Thymus (tissue), 11 donors: Measurements from ENCODE around the gene ATP10D. TPM values are rescaled to one million over a fixed set of nuclear protein-coding genes. Genes with fewer than 3 reads are reported as not detected.
"Not testable (repeated sequence)": the region's sequence is repeated elsewhere in the genome, so short reads cannot be mapped to it uniquely, and the experiment has no call there.

ENCODE experiments used
- DNase-seq, 9 donors: peaks; one replicate each; pipeline ENCODE4 v3.0.0-alpha.2; 2013; ENCODE audit warnings: low spot score in 9 of 9, low read depth in 6 of 9, missing footprints in 1 of 9
- H3K27ac ChIP-seq, 2 donors: one replicate each; pipeline ENCODE4 v1.5.1; 2013; ENCODE audit warnings: control low read depth in 1 of 2, low read depth in 1 of 2, low read length in 1 of 2, mild to moderate bottlenecking in 1 of 2, moderate library complexity in 1 of 2
- H3K27me3 ChIP-seq, 2 donors: one replicate each; pipeline ENCODE4 v1.5.1; 2013; ENCODE audit warnings: low read length in 1 of 2; ENCODE audit not compliant: control insufficient read depth in 2 of 2, insufficient read depth in 1 of 2
- H3K36me3 ChIP-seq, 2 donors: one replicate each; pipeline ENCODE4 v1.5.1; 2013; ENCODE audit warnings: low read length in 1 of 2, mild to moderate bottlenecking in 1 of 2, moderate library complexity in 1 of 2; ENCODE audit not compliant: control insufficient read depth in 2 of 2, insufficient read depth in 2 of 2
- H3K4me1 ChIP-seq, 2 donors: one replicate each; pipeline ENCODE4 v1.5.1; 2013; ENCODE audit warnings: low read length in 2 of 2; ENCODE audit not compliant: control insufficient read depth in 2 of 2, insufficient read depth in 2 of 2
- H3K4me3 ChIP-seq, 2 donors: one replicate each; pipeline ENCODE4 v1.5.1; 2013; ENCODE audit warnings: low read length in 2 of 2, control low read depth in 1 of 2, mild to moderate bottlenecking in 1 of 2
- H3K9me3 ChIP-seq, 2 donors: one replicate each; pipeline ENCODE4 v1.5.1; 2013; ENCODE audit warnings: low read length in 1 of 2, mild to moderate bottlenecking in 1 of 2; ENCODE audit not compliant: control insufficient read depth in 2 of 2, insufficient read depth in 1 of 2
- WGBS: extraction: QIAGEN DNeasy Blood & Tissue Kit; methylation state at CpG from one replicate; pipeline ENCODE4 v1.1.7; 2013; 5-methylcytosine and 5-hydroxymethylcytosine counted together
- polyA plus RNA-seq: library from polyadenylated mRNA; stranded (reverse); fragments of 200-250 nt; gene quantifications from one replicate; pipeline ENCODE4 v1.2.3, GENCODE V29; 2013
- total RNA-seq: library from RNA; stranded (reverse); fragments of 120-200 nt; gene quantifications from one replicate; pipeline ENCODE4 v1.2.4, GENCODE V29; 2013
- donor health status: healthy.

ATP10D gene
- total and polyA plus RNA-seq, 2 donors = 7.2 to 8.4 TPM

DNA sequence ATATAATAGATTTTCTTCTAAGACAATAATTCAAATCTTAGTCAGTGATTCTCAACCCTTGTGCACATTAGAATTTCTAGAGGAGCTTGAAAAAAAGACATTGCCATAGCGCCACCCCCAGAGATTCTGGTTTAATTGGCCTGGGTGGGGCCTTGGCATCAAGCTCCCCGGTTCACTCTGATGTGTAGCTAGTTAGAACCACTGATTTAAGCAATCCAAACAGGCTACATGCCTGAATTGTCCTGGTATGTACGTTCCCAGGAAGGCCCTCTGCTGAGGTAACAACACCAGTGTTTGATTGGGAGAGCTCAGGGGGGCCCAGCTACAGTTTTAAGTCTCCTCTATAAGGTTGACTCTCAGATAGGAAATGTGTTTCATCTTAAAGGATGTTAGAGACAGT is 1.3 kb upstream of the ATP10D start:
- Histone ChIP-seq H3K27ac (no peak overlapping the region), H3K27me3 (no peaks in the 10 kb centered on the region), H3K4me3 (no peak overlapping the region), H3K4me1 (peaks cover 0 to 3% of the 10 kb centered on the region in 2 donors), H3K36me3 (no peaks in the 10 kb centered on the region), H3K9me3 (no peaks in the 10 kb centered on the region)
- no peak for DNase-seq
- WGBS = 94% methylated on average over 3 of the region's 3 CpGs

DNA sequence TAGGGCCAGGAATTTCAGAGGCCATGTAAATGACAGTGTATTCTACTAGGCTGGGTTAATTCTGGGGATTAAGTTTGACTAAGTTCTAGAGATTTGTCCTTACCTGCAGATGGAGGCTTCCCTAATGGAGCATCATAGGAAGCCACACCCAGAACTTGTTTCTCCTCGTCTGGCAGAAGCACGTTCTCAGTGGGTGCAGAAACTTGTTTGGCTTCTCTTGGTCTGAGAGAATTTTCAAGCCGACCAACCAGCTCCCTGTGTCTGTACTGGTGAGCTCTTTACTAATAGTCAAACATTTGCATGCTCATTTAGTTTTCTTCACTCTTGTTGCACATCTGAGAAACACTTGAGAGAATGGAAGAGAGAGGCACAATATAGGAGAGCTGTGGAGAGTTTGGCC is 907 bp upstream of the ATP10D start:
- Histone ChIP-seq H3K27me3 (no peaks in the 10 kb centered on the region), H3K36me3 (no peaks in the 10 kb centered on the region), H3K9me3 (no peaks in the 10 kb centered on the region), H3K4me1 (peaks cover 0 to 3% of the 10 kb centered on the region in 2 donors), H3K4me3 (no peak overlapping the region), H3K27ac (no peak overlapping the region)
- WGBS = 90% methylated on average over 3 of the region's 3 CpGs
- DNase-seq = peak in 1 of 9 donors; percentile 4

DNA sequence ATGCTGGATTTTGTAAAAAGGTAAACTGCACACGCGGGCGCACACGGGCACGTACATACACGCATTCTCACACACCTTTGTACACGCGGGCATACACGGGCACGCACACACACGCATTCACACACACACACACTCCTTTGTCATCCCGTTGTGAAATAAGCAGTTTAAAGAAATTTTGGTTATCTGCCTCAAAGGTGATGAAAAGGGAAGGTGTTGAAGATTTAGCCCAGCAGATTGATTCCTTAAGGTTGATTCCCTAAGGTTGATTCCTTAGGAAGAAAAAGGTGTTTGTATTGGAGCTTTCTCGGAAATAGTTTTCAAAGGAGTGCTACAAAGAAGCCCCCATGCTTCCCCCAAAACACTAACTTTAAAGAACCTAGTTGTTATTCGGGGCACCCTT is 693 bp downstream of the ATP10D start:
- Histone ChIP-seq H3K36me3 (no peaks in the 10 kb centered on the region), H3K9me3 (no peaks in the 10 kb centered on the region), H3K27me3 (no peaks in the 10 kb centered on the region), H3K4me1 (peaks cover 0 to 3% of the 10 kb centered on the region in 2 donors), H3K4me3 (peak overlapping the region; percentile 69 to 70), H3K27ac (peak overlapping the region in 1 of 2 donors; percentile 86)
- 3% methylated on average over 14 of the region's 14 CpGs for WGBS
- peak in 1 of 9 donors; percentile 8 for DNase-seq

DNA sequence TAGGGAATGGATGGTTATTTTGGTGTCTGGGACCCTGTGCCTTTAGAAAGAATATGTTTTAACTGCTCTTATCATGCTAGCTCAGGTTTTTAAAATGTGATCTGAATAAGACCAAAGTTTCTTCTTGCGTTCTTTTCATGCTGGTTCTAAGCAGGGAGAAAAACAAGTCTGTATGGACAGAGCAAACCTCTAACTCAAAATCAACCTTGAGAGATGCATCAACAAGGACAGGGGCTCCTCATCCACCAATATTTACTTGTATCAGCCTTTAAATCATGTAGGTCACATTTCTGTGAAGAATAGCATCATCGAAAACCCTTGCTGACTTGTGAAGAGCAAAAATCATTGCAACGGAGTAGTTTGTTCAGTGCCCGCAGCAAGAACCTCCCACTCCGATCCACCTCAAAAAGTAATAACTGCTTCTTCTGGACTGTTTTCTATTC is 1.2 kb downstream of the ATP10D start:
- H3K27me3 ChIP-seq = no peaks in the 10 kb centered on the region
- H3K9me3 ChIP-seq = no peaks in the 10 kb centered on the region
- H3K4me1 ChIP-seq = peaks cover 0 to 3% of the 10 kb centered on the region in 2 donors
- H3K36me3 ChIP-seq = no peaks in the 10 kb centered on the region
- peak overlapping the region in 1 of 2 donors; percentile 70 for H3K4me3 ChIP-seq
- DNase-seq = no peak
- no peak overlapping the region for H3K27ac ChIP-seq
- WGBS = 91% methylated on average over 5 of the region's 5 CpGs

DNA sequence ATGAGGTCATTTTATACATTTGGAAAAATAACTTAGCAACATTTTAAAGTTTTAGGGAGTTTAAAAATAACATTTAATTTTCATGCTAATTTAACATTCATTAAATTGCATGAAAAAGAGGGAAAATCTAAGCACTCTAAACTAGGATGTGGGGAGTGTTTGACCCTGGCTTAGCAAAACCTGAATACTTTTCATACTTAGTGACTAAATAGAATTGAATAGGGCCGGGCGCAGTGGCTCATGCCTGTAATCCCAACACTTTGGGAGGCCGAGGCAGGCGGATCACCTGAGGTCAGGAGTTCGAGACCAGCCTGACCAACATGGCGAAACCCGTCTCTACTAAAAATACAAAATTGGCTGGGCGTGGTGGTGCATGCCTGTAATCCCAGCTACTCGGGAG is 1.7 kb downstream of the ATP10D start:
- not testable (repeated sequence) for H3K36me3 ChIP-seq, DNase-seq, H3K9me3 ChIP-seq, H3K27me3 ChIP-seq, H3K4me1 ChIP-seq, H3K4me3 ChIP-seq, H3K27ac ChIP-seq
- WGBS = 99% methylated on average over 9 of the region's 9 CpGs

DNA sequence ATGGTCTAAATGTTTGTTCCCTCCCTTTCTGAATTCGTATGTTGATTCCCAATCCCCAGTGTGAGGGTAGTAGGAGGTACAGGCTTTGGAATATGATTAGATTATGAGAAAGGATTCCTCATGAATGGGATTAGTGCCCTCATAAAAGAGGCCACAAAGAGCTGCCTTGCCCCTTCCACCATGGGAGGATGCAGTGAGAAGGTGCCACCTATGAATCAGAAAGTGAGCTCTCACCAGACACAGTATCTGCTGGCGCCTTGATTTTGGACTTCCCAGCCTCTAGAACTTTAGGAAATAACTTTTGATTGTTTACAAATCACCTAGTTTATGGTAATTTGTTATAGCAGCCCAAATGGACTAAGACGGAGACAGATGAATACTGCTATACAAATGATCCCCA is 3.6 kb downstream of the ATP10D start:
- 65% methylated on average over 3 of the region's 3 CpGs for WGBS
- no peak overlapping the region for H3K27ac ChIP-seq
- no peaks in the 10 kb centered on the region for H3K36me3 ChIP-seq
- peaks cover 0 to 3% of the 10 kb centered on the region in 2 donors for H3K4me1 ChIP-seq
- no peak for DNase-seq
- H3K27me3 ChIP-seq = no peaks in the 10 kb centered on the region
- H3K4me3 ChIP-seq = no peak overlapping the region
- H3K9me3 ChIP-seq = no peaks in the 10 kb centered on the region

DNA sequence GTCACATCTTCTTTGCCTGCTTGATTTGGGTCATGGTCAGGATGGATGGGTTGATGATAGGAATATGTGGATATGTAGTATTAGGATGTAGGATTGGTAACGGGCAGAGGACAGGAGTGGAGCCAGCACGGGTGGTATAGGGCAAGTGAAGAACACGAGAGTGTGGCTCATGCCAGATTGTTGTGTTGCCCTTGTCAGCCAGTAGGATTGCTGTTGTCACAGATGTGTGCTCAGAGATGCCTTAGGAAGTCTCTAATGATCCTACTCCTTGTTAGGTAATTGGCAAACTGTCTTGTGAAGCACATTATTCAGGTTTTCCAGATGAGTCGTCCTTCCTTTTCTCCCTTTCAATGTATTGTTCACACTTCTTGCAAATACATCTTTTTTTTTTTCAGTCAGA is 5.5 kb downstream of the ATP10D start:
- H3K4me3 ChIP-seq = no peak overlapping the region
- H3K36me3 ChIP-seq = no peaks in the 10 kb centered on the region
- H3K27ac ChIP-seq = no peak overlapping the region
- H3K27me3 ChIP-seq = no peaks in the 10 kb centered on the region
- 92% methylated on average over 4 of the region's 4 CpGs for WGBS
- peak in 1 of 9 donors; percentile 20 for DNase-seq
- no peaks in the 10 kb centered on the region for H3K9me3 ChIP-seq
- H3K4me1 ChIP-seq = no peaks in the 10 kb centered on the region

DNA sequence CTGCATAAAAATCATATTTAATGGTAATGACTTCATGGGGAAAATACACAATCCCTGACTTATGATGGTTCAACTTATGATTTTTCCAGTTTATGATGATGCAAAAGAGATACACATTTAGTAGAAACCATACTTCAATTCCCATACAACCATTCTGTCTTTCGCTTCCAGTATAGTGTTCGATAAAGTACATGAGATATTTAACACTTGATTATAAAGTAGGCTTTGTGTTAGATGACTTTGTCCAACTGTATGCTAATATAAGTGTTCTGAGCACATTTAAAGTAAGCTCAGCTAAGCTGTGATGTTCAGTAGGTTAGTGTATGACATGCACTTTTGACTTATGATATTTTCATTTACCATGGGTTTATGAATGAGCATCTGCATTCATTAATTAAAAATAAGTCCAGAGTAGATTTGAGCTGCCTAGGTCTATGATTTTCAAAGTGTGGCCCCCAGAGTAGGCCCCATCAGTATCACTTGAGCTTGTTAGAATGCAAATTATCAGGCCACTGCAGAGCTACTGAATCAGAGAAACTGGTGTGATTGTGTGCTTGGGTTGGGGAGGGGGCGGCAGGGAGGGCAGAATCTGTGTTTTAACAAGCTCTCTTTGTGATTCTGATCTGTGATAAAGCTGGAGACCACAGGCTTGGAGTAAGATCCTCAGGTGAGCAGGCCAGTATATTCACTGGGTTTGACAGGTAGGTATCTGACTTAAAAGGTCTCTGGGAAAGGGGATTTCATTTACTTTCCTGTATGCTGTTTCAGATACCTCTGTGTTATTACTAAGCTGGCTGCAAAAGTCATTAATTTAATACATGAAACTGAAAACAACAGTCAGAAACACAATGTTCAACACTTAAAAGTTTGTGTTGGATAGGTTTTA is 8.4 kb downstream of the ATP10D start:
- no peak for DNase-seq

DNA sequence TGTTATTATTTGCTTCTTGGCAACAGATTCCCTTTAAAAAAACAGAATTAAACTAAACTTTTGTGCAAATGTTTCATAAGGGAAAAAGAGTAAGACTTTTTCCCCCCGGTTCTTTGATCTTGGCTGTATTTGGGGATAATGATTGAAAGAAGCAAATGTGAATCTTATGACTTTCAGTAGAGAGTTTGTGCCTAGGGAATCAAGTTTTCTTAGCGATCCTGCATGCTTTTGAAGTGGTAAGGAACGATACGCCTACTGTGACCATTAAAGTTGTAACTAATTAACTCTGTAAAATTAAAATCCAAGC is 9.0 kb downstream of the ATP10D start:
- no peak for DNase-seq
- Histone ChIP-seq H3K4me3 (no peak overlapping the region), H3K27ac (no peak overlapping the region), H3K36me3 (no peaks in the 10 kb centered on the region), H3K4me1 (no peaks in the 10 kb centered on the region), H3K9me3 (no peaks in the 10 kb centered on the region), H3K27me3 (no peaks in the 10 kb centered on the region)
- 68% methylated on average over 4 of the region's 4 CpGs for WGBS

More for the DNA sequence above, 8.4 kb downstream of the ATP10D start:
- H3K36me3 ChIP-seq = no peaks in the 10 kb centered on the region
- 99% methylated on average over 3 of the region's 3 CpGs for WGBS
- H3K27ac ChIP-seq = no peak overlapping the region
- no peak overlapping the region for H3K4me3 ChIP-seq
- no peaks in the 10 kb centered on the region for H3K27me3 ChIP-seq
- H3K4me1 ChIP-seq = no peaks in the 10 kb centered on the region
- no peaks in the 10 kb centered on the region for H3K9me3 ChIP-seq
